K562 treated with DMSO at 1 percent for 4 hours (cell line): ENCODE measurements around the gene NBR1. TPM values are rescaled to one million over a fixed set of nuclear protein-coding genes. Genes with fewer than 3 reads are reported as not detected.

Experiments
- total RNA-seq: library from RNA; unstranded; fragments of 300-600 nt; gene quantifications from 2 replicates; pipeline ENCODE4 v1.2.3, GENCODE V29; 2022; ENCODE audit not compliant: insufficient read depth

NBR1 gene
- 40.4 and 40.7 TPM in 2 replicates for total RNA-seq

GRCh38 chr17:43170766-43171585 is at the start of gene NBR1:
NBR1 (plus strand) TSS chr17:43171214; CDS start chr17:43175800, 4,586 bp downstream.

GRCh38 chr17:43125133-43125966 is 45.7 kb upstream of the NBR1 start, which contains the start of gene BRCA1:
BRCA1 (minus strand) TSS chr17:43125364; CDS start chr17:43124096, 1,268 bp downstream.

GRCh38 chr17:43211480-43212402 is 40.7 kb downstream of the NBR1 start, which contains the start of gene TMEM106A:
TMEM106A (plus strand) TSS chr17:43211875; CDS start chr17:43213042, 1,167 bp downstream.

GRCh38 chr17:43228020-43228782 is 57.2 kb downstream of the NBR1 start, which contains the start of gene CCDC200:
CCDC200 (minus strand) TSS chr17:43228623; CDS start chr17:43228554, 69 bp downstream.

GRCh38 chr17:43233877-43234276 is 62.9 kb downstream of the NBR1 start, which contains the start of gene RNU2-1:
RNU2-1 (minus strand) TSS chr17:43233977.

Other genes with a start within 250 kb of the NBR1 start
- 25.6 and 25.8 TPM in 2 replicates for gene AARSD1, start 206.8 kb upstream of the NBR1 start, total RNA-seq
- 3.6 and 5.7 TPM in 2 replicates for gene PTGES3L, start 191.1 kb upstream of the NBR1 start, total RNA-seq
- 8.2 and 10.7 TPM in 2 replicates for gene RUNDC1, start 190.6 kb upstream of the NBR1 start, total RNA-seq
- 5,237 and 5,369 TPM in 2 replicates for gene RPL27, start 172.8 kb upstream of the NBR1 start, total RNA-seq
- 27.4 and 35.9 TPM in 2 replicates for gene IFI35, start 164.4 kb upstream of the NBR1 start, total RNA-seq
- 415 and 432 TPM in 2 replicates for gene VAT1, start 148.8 kb upstream of the NBR1 start, total RNA-seq
- gene RND2, start 146.0 kb upstream of the NBR1 start, total RNA-seq: 2.1 and 2.3 TPM in 2 replicates
- 35.9 and 42.0 TPM in 2 replicates for gene BRCA1, start 45.9 kb upstream of the NBR1 start, total RNA-seq
- 0.23 TPM in 1 of 2 replicates, not detected in the other for gene TMEM106A, start 40.7 kb downstream of the NBR1 start, total RNA-seq
- 2.1 TPM in 1 of 2 replicates, not detected in the other for gene CCDC200, start 57.4 kb downstream of the NBR1 start, total RNA-seq
- not detected in 2 replicates for gene RNU2-1, start 62.8 kb downstream of the NBR1 start, total RNA-seq
- 1.6 and 3.7 TPM in 2 replicates for gene ARL4D, start 227.8 kb downstream of the NBR1 start, total RNA-seq